Measurements from ENCODE around the gene ZNF532.
"Not testable (repeated sequence)": the region's sequence is repeated elsewhere in the genome, so short reads cannot be mapped to it uniquely, and the experiment has no call there.

Gene ZNF532

DNA sequence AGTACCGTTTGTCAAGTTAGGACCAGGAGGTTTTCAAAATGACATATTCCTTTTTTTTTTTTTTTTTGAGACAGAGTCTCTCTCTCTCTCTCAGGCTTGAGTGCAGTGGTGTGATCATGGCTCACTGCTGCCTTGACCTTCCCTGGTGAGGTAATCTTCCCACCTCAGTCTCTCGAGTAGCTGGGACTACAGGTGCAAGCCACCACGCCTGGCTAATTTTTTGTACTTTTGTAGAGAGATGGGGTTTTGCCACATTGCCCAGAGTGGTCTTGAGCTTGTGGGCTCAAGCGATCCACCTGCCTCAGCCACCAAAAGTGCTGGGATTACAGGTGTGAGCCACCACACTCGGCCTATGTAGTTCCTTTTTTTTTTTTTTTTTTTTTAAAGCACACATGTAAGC, 147.1 kb downstream of the ZNF532 start:
- DNase-seq: no peak

DNA sequence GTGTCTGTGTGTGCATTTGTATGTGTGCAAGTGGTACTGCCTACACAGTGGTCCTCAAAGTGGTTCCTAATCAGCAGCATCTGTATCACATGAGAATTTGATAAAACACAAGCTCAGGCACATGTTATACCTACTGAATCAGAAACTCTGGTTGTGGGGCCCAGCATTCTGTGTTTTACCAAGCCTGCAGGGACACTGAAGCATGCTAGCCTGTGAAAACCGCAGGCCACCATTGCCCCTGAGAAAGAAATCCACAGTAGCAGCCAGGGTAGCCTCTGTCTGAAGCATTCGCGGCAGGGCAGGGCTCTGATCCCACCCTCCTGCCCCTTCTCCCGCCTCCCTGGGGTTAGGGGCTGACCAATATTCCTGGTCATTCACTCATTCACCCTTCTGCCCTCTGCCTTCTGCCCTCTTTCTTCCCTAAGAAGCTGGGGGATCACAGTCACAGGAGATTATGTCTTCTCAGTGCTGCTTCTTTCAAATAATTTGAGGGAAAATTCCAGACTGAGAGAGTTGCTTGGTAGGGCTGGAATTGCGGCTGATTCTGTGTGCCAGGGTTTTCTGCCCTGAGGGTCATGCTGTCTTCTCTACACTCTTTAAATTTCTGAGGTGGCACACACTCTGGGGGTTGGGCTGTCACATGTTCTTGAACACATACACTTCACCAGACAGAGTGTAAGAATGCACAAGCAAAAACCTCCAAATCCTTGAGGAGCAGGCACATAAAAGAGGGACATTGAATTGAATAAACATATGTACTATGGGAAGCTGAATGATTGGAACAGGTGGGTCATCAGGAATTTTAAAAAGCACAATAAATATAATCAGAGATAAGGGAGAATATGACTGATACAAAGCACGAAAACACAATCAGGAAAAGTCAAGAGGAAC, 148.4 kb downstream of the ZNF532 start:
- DNase-seq: no peak

DNA sequence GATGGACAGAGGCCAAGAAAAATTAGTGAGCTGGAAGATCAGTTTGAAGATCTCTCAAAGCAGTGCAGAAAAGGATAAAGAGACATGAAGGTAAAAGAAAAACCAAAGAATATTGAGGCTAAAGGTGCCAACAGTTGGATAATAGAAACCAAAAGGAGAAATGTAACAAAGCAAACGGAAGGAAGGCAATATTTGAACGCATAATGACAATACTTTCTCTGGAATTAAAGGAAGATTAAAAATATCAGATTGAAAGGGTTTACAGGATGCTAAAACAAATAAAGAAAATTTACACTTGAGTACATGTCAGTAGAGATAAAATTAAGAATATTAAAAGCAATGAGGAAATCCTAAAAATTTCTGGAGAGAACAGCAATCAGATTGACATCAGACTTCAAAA, 149.1 kb downstream of the ZNF532 start:
- no peak for DNase-seq

DNA sequence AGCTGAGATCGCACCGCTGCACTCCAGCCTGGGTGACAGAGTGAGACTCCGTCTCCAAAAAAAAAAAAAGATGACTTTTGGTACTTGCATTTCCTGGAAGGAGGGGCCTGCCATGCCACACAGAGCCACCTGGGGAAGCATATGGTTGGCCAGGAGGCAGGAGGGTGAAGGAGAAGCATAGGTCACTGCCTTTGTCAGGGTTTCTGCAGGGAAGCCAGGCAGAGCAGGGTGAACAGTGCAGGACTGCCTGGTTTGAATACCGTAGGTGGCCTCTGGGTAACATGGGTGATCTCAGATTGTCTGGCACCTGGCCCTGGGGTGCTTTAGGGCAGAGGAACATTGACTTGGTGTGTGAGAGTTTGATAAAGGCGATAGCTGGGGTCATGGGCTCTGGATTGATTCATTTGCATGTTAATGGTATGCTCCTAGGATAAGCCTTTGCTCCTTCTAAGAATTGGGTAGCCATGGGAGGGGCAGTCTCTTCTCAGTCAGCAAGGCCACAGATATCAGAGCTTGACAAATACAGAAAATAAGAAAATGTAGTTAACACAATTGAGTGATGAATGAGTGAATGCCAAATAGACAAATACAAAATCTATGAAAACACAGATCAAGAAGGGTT, 151.0 kb downstream of the ZNF532 start:
- no peak for DNase-seq

DNA sequence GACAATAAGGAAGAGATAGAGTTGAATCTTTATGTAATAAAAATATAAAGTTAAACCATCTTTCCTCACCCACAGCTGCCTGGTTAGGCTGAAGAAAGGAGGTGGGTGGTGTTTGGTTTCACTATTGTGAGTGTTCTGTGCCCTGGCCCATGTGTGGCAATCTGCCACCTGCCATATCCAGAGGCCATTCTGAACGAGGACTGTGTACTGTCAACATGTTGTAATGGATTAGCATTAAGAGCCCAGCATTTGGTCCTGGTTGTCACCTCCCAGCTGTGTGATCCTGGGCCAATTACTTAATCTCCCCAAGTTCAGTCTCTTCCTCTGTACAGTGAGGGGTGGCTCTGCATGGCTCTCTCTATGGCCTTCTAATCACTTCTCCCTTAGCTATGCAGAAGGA, 156.8 kb downstream of the ZNF532 start:
- DNase-seq: peak; percentile 42

DNA sequence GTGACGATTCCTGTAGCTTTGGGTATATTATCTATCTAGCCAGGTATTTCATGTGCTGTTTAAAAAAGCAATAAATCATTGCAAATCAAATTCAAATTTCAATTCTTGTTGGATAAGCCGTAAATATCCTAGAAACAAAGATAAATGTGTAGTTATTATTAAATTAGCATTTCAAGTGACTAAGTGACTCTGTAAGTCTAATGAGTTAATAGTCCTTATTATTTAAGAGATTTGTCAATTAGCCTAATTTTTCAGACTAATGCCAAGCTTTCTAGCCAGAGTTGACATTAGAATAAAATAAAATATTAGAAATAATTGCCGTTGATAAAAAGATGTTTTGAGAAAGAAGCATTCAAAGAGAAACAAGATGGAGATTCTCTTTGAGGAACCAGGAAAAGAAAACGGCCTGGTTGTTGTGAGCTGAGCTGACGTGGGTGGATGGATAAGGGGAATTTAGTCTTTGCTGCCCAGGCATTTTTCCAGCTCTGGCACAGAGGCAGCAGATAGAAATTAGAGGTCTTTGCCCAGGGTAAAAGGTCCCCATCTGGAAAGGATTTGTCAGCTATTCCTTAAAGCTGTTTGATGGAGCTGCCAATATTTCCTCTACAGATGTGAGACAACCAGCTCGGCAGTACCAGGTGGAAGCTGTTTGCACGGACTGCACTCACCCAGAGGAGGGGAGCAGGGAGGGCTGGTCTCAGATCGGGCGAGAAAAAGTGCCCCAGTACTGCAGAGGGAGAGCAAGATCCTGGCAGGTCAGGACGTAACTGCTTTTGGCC, 157.7 kb downstream of the ZNF532 start:
- DNase-seq: no peak

DNA sequence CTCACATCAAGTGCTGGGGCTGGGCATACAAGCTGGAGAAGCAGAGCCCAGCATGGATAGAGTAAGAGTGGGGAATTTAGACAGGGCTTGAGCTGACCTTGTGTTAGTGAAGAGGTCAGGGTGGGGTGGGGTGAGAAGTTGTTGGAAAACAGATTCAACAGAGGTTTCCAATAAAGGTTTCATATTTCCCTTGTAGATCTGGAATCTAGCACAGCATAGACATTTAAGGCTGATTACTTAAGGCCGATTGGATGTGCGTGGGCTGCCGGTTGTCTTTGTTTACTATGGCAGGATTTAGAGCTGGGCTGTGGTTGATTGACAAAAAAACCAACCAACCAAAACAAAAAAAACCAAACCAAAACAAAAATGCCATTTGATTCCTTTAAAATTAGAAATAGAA, 160.2 kb downstream of the ZNF532 start:
- DNase-seq: no peak

DNA sequence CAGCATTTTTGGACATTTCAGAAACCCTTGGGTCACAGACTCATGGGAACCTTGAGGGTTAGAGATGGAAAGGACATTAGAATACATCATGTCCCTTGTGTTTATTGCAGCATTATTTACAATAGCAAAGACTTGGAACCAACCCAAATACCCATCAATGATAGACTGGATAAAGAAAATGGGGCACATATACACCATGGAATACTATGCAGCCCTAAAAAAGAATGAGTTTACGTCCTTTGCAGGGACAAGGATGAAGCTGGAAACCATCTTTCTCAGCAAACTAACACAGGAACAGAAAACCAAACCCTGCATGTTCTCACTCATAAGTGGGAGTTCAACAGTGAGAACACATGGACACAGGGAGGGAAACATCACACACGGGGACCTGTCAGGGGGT, 160.9 kb downstream of the ZNF532 start:
- DNase-seq: not testable (repeated sequence)

DNA sequence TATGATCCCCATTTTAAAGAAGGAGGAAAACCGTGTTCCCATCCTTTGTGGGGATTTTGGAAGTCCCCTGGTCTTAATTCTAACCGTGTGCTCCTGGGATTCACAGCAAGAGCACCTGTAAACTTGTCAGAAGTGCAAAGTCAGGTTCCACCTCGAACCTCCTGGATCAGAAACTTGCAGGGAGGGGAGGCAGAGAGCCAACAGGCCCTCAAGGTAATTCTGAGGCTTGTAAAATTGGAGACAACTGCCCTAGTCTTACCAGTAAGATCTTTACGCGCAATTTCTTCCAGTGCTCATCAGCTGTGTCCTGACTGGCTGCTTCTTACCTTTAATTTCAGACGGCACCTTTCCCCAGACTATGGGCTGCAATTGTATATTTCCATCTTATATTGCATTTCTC, 161.7 kb downstream of the ZNF532 start:
- no peak for DNase-seq

DNA sequence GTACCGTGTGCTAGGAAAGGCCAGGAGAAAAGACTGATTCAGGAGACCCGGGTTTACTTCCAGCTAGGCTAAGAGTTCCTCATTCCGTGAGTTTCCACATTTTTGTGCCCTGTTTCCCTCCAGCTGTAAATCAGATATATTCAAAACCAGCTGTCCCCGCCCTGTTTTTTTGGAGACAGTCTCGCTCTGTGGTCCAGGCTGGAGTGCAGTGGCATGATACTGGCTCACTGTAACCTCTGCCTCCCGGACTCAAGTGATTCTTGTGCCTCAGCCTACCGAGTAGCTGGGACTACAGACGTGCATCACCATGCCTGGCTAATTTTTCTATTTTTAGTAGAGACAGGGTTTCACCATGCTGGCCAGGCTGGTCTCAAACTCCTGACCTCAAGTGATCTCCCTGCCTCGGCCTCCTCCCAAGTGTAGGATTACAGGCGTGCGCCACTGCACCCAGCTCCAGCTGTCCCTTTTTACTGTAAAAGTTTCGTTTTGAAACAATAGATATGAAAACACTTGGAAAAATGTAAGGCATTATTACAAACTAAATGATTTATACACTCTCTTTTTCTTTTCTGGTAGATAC, 162.2 kb downstream of the ZNF532 start:
- DNase-seq: no peak

DNA sequence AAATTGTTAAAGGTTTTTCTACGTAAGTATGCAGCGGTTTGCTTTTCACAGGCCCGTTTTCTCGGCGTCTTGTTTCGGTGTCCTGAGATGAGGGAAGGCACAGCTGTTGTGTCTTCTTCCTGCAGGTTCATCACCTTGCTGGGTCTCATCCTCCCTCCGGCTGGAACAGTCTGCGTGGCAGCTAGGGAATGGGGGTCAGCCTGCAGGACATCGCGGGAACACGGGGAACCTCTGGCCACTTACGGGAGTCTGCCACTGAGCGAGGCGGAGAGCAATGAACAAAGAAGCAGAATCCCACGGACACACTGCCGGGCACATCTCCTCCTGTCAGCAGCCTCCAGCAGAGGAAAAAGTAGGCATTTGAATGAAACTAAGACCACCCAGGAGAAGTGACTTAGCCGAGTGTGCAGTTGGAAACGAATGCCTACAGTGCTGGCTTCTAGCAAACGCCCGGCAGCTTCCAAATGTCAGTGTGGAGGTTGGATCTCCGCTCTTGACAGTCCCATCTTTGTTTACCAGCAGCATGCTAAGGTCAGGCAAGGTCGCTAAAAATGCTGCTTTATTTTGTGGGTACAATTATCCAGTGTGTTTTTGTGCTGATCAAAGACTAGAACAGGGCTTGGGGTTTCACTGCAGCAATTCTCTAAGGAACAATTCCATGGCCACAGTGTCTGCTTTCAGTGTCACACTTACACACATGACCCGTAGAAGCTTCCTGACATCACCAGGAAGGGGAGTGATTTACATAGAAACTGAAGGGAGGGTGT, 165.2 kb downstream of the ZNF532 start:
- no peak for DNase-seq

DNA sequence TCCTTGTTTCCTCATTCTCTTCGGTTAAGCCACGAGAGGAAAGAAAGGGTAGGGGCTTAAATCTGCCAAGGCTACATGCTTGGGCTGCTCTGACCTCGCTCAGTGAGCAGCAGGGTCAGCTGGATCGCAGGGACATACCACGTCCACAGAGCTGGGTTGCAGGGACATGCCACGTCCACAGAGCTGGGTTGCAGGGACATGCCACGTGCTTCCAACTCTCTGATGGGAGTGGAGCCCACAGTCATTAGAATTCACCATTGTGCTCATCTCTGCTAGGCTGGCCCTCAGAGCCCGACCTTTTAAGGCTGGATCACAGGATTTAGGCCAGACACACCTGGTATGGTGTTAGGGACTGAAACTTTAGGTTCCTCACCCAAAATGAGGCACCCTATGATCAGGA, 167.6 kb downstream of the ZNF532 start:
- no peak for DNase-seq

DNA sequence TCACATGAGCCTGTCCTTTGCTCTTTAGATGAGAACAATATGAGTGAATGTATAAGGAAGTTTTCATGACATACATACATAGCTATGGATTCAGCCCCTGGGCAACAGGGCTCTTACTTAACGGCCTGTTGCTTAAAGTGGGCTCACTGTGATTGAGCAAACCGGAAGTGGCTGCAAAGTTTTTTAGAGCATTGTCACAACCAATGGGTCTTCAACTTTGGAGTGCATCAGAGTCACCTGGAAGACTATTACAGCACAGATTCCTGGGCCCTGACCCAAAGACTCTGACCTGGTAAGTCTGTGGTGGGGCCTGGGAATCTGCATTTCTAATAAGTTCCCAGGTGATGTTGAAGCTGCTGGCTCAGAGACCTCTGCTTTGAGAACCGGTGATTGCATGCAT, 168.7 kb downstream of the ZNF532 start:
- DNase-seq: no peak

DNA sequence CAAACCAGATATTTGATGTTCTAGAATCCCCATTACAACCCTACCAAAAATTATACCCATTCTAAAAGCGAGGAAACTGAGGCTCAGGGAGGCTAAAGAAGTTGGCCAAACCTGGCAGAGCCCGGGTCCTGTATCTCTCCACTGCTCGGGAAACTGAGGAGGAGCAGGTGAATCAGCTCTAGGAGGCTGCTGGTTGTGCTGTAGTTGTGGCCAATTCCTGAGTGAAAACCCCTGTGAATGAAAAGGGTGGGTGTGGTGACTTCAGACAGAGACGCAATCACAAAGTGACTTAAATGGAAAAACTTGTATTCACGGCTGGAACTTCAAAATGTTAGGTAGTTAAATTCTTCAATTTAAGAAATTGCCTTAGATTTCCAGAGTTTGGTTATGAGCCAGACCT, 169.3 kb downstream of the ZNF532 start:
- DNase-seq: no peak

DNA sequence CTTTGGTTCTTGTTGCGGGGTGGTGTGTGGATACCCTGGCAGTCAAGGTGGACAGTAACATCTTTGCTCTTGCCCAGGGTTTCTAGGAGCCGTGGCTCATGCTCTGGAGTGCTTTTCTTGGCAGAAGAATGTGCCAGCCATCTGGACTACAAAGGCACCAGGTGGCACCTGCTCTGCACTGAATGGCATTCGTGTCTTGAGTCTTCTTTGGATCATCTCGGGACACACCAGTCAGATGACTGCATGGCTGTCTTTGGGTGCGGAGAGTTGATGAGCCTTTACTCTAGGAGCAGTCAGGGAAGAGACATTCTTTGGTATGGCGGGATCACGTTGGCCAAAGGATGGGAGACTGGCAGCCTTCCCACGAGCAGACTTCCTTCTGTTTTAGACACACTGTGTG, 170.9 kb downstream of the ZNF532 start:
- no peak for DNase-seq

Measured in NCI-H2029 (cell line).